ENCODE data around the gene EXOC3L4. TPM values are rescaled to one million over a fixed set of nuclear protein-coding genes. Genes with fewer than 3 reads are reported as not detected.
"Not testable (repeated sequence)": the region's sequence is repeated elsewhere in the genome, so short reads cannot be mapped to it uniquely, and the experiment has no call there.

EXOC3L4 gene
- total RNA-seq, 2 donors from 2014 or later: not detected

DNA sequence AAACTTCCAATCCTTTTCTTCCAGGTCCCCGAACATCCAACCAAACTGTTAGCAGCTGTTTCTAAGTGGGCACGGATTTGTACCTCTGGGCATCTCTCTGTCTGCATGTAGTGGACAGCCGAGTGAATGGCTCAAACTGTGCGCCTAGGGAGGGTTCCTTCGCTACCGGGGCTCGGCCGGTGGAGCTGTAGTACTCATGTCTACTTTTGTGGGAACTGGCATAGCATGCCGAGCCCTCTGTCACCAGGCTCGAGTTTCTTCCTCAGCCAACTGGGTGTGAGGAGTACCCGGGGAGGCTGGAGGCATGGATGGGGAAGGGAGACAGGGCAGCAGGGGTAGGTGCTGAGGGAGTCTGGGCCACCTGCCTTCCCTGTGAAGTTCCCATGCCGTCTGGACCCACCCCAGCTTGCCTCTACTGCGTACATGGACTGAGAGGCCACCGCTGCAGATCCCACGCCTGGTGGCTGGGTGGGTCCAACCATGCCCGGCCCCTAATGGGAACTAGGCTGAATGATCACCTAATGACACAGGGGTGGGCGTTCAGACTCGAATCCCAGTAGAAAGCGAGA lies 51.7 kb downstream of the EXOC3L4 start:
- Mint-ChIP-seq H3K4me1 (no peaks in the 10 kb centered on the region), H3K36me3 (ENCODE audit: low read depth) (no peaks in the 10 kb centered on the region), H3K27me3 (peaks cover 67% of the 10 kb centered on the region), H3K4me3 (no peak overlapping the region), H3K27ac (no peak overlapping the region)
- DNase-seq (no peak), ATAC-seq (no peak)
- no peaks in the 10 kb centered on the region for H3K9me3 ChIP-seq (ENCODE audit: control insufficient read depth, low read length, poor library complexity, severe bottlenecking)

DNA sequence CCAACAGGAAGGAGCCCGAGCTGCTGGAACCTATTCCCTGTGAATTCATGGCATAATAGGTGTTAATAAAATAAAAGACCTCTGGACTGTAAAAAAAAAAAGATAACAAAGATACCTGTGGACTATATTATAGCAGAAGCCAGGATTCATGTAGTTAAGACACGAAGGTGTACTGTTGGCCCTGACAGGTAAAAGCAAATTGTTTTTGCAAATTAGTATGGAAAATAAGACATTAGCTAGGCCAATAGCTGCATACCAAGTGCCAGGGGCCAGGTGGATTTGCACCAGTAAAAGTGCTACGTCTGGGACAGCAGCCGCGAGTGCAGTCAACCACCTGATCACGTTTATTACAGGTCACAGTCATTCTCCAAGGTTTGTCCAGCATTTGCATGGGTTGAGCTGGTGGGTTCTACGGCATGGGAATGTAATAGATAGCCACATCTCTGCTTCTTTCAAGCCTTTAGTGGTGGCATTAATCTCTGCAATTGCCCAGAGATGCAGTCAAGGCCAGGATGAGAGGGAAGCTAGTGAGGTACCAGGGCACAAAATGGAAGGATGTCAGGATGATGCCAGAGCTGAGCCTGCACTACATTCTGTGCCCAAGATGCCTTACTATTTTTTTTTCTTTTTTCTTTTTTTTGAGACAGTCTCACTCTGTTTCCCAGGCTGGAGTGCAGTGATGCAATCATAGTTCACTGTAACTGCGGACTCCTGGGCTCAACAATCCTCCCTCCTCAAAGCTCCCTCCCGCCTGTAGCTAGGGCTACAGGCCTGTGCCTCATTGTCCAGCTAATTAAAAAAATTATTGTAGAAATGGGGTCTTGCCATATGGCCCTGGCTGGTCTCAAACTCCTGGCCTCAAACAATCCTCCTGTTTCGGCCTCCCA lies 55.1 kb downstream of the EXOC3L4 start:
- Mint-ChIP-seq H3K36me3 (ENCODE audit: low read depth) (no peaks in the 10 kb centered on the region), H3K27me3 (peaks cover 37% of the 10 kb centered on the region), H3K27ac (no peak overlapping the region), H3K4me1 (no peaks in the 10 kb centered on the region), H3K4me3 (no peak overlapping the region)
- ATAC-seq: no peak
- no peak for DNase-seq
- no peaks in the 10 kb centered on the region for H3K9me3 ChIP-seq (ENCODE audit: control insufficient read depth, low read length, poor library complexity, severe bottlenecking)

DNA sequence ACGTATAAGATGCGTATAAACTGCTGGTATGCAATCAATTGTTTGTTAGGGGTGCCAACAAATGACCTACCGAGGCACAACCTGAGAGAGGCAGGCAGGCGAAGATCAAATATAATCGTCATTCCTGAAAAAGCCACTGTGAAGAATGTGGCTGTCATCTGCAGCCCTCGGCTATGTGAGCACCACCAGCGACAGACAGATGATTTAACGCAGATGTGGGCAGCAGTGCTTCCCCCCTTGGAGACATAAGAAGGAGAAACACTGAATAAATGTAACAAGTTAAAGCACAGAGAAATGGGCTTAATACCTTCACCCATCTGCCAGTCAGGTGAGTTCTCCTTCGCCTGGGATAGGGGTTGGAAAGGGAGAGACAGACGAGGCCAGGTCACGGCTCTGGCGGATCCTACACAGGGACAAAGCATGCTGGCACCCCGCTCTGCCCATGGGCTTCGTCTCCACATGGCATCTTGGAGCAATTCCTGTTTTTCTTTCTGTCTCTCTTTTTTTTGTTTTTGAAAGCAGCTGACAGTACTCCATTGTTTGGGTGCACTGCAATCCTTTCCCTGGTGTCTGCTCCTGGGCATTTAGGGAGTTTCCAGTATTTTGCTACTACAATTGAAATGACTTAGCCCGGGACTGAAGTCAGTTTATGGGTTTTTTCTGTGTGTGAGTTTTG lies 56.9 kb downstream of the EXOC3L4 start:
- H3K27me3 Mint-ChIP-seq: peaks cover 26% of the 10 kb centered on the region
- H3K36me3 Mint-ChIP-seq (ENCODE audit: low read depth): no peaks in the 10 kb centered on the region
- ATAC-seq (no peak), DNase-seq (no peak)
- no peaks in the 10 kb centered on the region for H3K9me3 ChIP-seq (ENCODE audit: control insufficient read depth, low read length, poor library complexity, severe bottlenecking)
- no peak overlapping the region for H3K4me3 Mint-ChIP-seq
- no peak overlapping the region for H3K27ac Mint-ChIP-seq
- H3K4me1 Mint-ChIP-seq: no peaks in the 10 kb centered on the region

DNA sequence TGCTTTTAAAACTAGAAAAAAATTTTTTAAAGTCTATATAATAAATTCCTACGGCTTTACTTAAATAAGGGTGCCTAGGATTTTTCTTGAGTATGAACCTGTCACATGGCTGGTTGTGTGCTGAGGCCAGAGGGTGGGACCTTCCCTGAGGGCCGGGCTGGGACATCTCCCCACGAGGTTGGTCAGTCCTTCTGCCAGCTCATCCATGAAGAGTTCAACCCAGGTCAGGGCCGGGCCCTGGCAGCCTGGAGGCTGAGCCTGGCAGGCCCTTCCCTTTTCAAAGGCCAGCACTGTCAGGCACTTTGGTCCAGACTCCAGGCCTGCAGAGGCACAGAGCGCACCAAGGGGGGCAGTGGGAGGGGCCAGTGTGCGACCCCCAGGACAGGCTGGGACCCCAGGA lies 60.5 kb downstream of the EXOC3L4 start:
- no peaks in the 10 kb centered on the region for H3K9me3 ChIP-seq (ENCODE audit: control insufficient read depth, low read length, poor library complexity, severe bottlenecking)
- Mint-ChIP-seq H3K36me3 (ENCODE audit: low read depth) (no peaks in the 10 kb centered on the region), H3K27me3 (peaks cover 15% of the 10 kb centered on the region), H3K4me1 (no peaks in the 10 kb centered on the region), H3K27ac (no peak overlapping the region), H3K4me3 (no peak overlapping the region)
- ATAC-seq (no peak), DNase-seq (no peak)

DNA sequence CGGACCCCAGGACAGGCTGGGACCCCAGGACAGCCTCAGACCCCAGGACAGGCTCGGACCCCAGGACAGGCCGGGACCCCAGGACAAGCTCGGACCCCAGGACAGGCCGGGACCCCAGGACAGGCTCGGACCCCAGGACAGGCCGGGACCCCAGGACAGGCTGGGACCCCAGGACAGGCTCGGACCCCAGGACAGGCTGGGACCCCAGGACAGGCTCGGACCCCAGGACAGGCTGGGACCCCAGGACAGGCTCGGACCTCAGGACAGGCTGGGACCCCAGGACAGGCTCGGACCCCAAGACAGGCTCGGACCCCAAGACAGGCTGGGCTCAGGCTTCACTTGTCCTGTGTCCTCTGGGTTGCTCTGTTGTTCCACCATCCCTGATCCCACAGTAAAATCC lies 60.9 kb downstream of the EXOC3L4 start:
- not testable (repeated sequence) for H3K27ac Mint-ChIP-seq; H3K4me3 Mint-ChIP-seq; DNase-seq; ATAC-seq; H3K36me3 Mint-ChIP-seq (ENCODE audit: low read depth); H3K4me1 Mint-ChIP-seq; H3K9me3 ChIP-seq (ENCODE audit: control insufficient read depth, low read length, poor library complexity, severe bottlenecking)
- H3K27me3 Mint-ChIP-seq: peaks cover 15% of the 10 kb centered on the region

DNA sequence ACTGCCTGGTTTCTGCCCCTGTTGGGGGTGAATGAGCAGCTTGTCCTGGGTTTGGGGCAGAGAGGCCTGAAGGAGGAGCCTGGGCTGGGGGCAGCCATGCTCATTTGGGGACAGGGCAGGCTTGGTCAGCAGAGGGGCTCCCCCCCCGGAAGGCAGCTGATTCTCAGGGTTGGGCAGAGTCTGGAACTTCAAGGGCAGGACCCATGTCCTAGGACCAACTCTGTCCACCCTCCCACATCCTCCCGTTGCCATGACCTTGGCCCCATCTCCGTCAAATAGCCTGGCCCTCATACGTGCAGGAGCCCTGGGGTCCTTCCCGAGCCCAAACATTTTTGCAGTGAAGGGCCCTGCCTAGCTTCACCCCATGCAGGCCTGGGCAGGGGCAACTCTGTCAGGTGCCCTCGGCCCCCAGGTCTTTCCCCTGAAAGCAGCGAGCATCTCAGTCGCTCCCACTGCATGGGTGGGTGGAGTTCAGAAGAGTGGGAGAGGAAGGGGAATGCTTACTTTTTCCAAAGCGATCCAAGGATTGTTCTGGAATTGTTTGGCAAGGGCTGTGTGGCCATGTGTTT lies 61.4 kb downstream of the EXOC3L4 start:
- no peak overlapping the region for H3K4me3 Mint-ChIP-seq
- ATAC-seq (no peak), DNase-seq (no peak)

DNA sequence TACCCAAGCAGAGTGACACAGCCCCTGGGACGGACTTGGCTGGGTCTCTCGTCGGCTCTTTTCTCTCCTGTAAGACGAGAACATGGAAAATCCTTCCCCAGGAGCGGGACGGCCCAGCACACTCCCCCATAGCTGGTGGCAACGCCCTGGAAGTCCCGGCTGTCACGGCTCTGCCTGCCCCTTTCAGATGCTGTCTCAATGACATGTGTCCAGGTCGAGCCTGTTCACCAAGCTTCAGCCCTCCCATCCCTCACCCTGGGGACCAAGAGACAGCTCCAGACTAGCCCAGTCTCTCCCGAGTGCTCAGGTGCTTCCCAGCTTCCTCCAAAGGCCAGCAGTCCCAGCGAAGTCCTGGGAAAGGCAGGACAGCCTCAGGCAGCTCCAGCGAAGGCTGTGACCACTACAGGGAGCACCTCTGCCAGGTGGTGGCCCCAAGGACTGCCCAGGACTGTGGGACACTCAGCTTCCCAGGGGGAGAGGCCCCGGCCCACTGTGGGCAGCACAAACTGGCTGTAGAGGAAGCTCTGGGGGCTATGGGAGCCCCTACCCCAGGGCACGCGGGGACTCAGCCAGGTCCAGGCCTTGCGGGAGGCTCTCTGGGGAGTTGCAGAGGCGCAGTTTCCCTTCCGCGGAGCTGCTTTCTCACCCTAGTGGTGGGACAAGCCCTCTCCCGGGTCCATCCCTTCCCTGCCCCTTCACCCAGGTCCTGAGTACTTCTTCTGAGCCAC lies 62.3 kb downstream of the EXOC3L4 start:
- DNase-seq (no peak), ATAC-seq (no peak)
- Mint-ChIP-seq H3K4me3 (no peak overlapping the region), H3K4me1 (no peaks in the 10 kb centered on the region), H3K27me3 (peaks cover 7% of the 10 kb centered on the region), H3K27ac (no peak overlapping the region), H3K36me3 (ENCODE audit: low read depth) (no peaks in the 10 kb centered on the region)
- H3K9me3 ChIP-seq (ENCODE audit: control insufficient read depth, low read length, poor library complexity, severe bottlenecking): no peaks in the 10 kb centered on the region

More for the DNA sequence above, 61.4 kb downstream of the EXOC3L4 start:
- Mint-ChIP-seq H3K36me3 (ENCODE audit: low read depth) (no peaks in the 10 kb centered on the region), H3K27ac (no peak overlapping the region), H3K4me1 (no peaks in the 10 kb centered on the region), H3K27me3 (peaks cover 11% of the 10 kb centered on the region)
- H3K9me3 ChIP-seq (ENCODE audit: control insufficient read depth, low read length, poor library complexity, severe bottlenecking): no peaks in the 10 kb centered on the region

DNA sequence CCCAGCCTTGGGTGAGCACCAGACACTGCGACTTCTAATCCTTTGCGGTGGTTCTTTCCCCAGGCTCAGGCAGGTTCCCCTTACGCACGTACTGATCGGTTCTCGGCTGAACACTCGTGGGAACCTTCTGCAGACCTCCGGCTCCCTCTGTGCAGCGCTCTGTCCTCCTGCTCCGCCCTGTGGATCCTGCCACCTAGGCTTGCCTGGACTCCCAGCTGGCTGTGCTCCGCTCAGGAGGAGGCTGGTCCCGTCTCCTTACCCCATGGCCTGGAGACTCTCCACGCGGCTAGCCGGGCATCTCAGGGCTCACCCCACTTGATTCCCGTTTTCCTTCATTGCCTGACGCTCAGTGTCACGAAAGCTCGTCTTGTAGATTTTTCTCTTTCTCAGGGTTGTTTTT lies 63.4 kb downstream of the EXOC3L4 start:
- ATAC-seq (no peak), DNase-seq (no peak)
- Mint-ChIP-seq H3K36me3 (ENCODE audit: low read depth) (no peaks in the 10 kb centered on the region), H3K27me3 (peaks cover 15% of the 10 kb centered on the region), H3K4me3 (no peak overlapping the region), H3K27ac (no peak overlapping the region), H3K4me1 (no peaks in the 10 kb centered on the region)
- H3K9me3 ChIP-seq (ENCODE audit: control insufficient read depth, low read length, poor library complexity, severe bottlenecking): no peaks in the 10 kb centered on the region

DNA sequence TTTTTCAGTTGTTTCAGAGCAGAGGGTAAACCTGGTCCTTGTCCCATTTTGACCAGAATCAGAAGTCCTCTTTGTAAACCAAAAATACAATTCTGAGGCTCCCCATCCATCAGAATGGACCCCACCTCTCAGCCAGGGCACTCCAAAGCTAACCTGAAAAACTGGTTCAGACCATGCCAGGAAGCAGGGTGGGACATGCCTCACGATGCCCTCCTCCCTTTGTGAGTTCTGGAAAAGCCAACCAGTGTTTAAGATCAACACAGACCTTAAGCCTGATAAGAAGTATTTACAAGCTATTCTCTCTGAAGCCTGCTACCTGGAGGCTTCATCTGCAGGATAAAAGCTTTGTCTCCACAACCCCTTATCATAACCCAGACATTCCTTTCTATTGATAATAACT lies 64.2 kb downstream of the EXOC3L4 start:
- H3K36me3 Mint-ChIP-seq (ENCODE audit: low read depth): no peaks in the 10 kb centered on the region
- H3K27ac Mint-ChIP-seq: no peak overlapping the region
- no peaks in the 10 kb centered on the region for H3K9me3 ChIP-seq (ENCODE audit: control insufficient read depth, low read length, poor library complexity, severe bottlenecking)
- no peak overlapping the region for H3K4me3 Mint-ChIP-seq
- H3K4me1 Mint-ChIP-seq: no peaks in the 10 kb centered on the region
- DNase-seq: no peak
- no peak for ATAC-seq
- peaks cover 22% of the 10 kb centered on the region for H3K27me3 Mint-ChIP-seq

Other genes with a start within 250 kb of the EXOC3L4 start
- gene AMN, start 172.1 kb upstream of the EXOC3L4 start, total RNA-seq: 1 to 10 TPM in 1 of 2 donors, under 1 TPM in 1; 0.65 to 2.3 TPM
- gene CDC42BPB, start 37.2 kb upstream of the EXOC3L4 start, total RNA-seq: 10 to 100 TPM; 11.6 to 16.3 TPM
- gene LBHD2, start 10.5 kb upstream of the EXOC3L4 start, total RNA-seq: not detected
- 10 to 100 TPM in 1 of 2 donors, 1 to 10 TPM in 1; 6.3 to 20.6 TPM for gene TNFAIP2, start 28.7 kb downstream of the EXOC3L4 start, total RNA-seq
- 100 to 1,000 TPM; 649 to 800 TPM for gene EIF5, start 239.5 kb downstream of the EXOC3L4 start, total RNA-seq